ENCODE measurements around the gene AIG1. TPM values are rescaled to one million over a fixed set of nuclear protein-coding genes. Genes with fewer than 3 reads are reported as not detected.

The AIG1 gene
- total RNA-seq, 1 donor from 2014 or later = 31.3 TPM

- Mint-ChIP-seq H3K4me1 (peaks cover 13% of the 10 kb centered on the region), H3K27ac (no peak overlapping the region), H3K4me3 (no peak overlapping the region), H3K27me3 (ENCODE audit: low read depth) (no peaks in the 10 kb centered on the region), H3K9me3 (peaks cover 9% of the 10 kb centered on the region), H3K36me3 (peaks cover 4% of the 10 kb centered on the region)
- DNase-seq (ENCODE audit: low spot score in 2 of 2, unreplicated experiment in 2 of 2) = no peak
- no peak for TF ChIP-seq CTCF (IDR thresholded peaks at IDR 0.05; ENCODE audit: unreplicated experiment)
Measured at GRCh38 chr6:143261899-143262436, 201.3 kb downstream of the AIG1 start.

- no peak for DNase-seq (ENCODE audit: low spot score in 2 of 2, unreplicated experiment in 2 of 2)
- Mint-ChIP-seq H3K9me3 (peaks cover 9% of the 10 kb centered on the region), H3K27ac (no peak overlapping the region), H3K4me3 (no peak overlapping the region), H3K27me3 (ENCODE audit: low read depth) (no peaks in the 10 kb centered on the region), H3K36me3 (peaks cover 4% of the 10 kb centered on the region), H3K4me1 (peaks cover 13% of the 10 kb centered on the region)
- no peak for TF ChIP-seq CTCF (IDR thresholded peaks at IDR 0.05; ENCODE audit: unreplicated experiment)
Measured at GRCh38 chr6:143262859-143263258, 202.2 kb downstream of the AIG1 start.

- Mint-ChIP-seq H3K4me3 (no peak overlapping the region), H3K9me3 (peaks cover 4% of the 10 kb centered on the region), H3K4me1 (peaks cover 13% of the 10 kb centered on the region), H3K27ac (no peak overlapping the region), H3K36me3 (peaks cover 2% of the 10 kb centered on the region), H3K27me3 (ENCODE audit: low read depth) (no peaks in the 10 kb centered on the region)
- DNase-seq (ENCODE audit: low spot score in 2 of 2, unreplicated experiment in 2 of 2) = no peak
- no peak for TF ChIP-seq CTCF (IDR thresholded peaks at IDR 0.05; ENCODE audit: unreplicated experiment)
Measured at GRCh38 chr6:143264379-143264778, 203.7 kb downstream of the AIG1 start.

- no peaks in the 10 kb centered on the region for H3K36me3 Mint-ChIP-seq
- no peak overlapping the region for H3K4me3 Mint-ChIP-seq
- no peaks in the 10 kb centered on the region for H3K27me3 Mint-ChIP-seq (ENCODE audit: low read depth)
- H3K4me1 Mint-ChIP-seq = peaks cover 13% of the 10 kb centered on the region
- H3K9me3 Mint-ChIP-seq = no peaks in the 10 kb centered on the region
- TF ChIP-seq CTCF (IDR thresholded peaks at IDR 0.05; ENCODE audit: unreplicated experiment) = no peak
- H3K27ac Mint-ChIP-seq = no peak overlapping the region
- no peak for DNase-seq (ENCODE audit: low spot score in 2 of 2, unreplicated experiment in 2 of 2)
Measured at GRCh38 chr6:143264986-143265764, 204.5 kb downstream of the AIG1 start.

GRCh38 chr6:143267760-143268159, 207.1 kb downstream of the AIG1 start:
- H3K4me1 Mint-ChIP-seq = peaks cover 10% of the 10 kb centered on the region
- TF ChIP-seq CTCF (IDR thresholded peaks at IDR 0.05; ENCODE audit: unreplicated experiment) = no peak
- H3K27me3 Mint-ChIP-seq (ENCODE audit: low read depth) = no peaks in the 10 kb centered on the region
- no peak for DNase-seq (ENCODE audit: low spot score in 2 of 2, unreplicated experiment in 2 of 2)
- H3K36me3 Mint-ChIP-seq = no peaks in the 10 kb centered on the region
- H3K9me3 Mint-ChIP-seq = peaks cover 4% of the 10 kb centered on the region
- H3K4me3 Mint-ChIP-seq = no peak overlapping the region
- no peak overlapping the region for H3K27ac Mint-ChIP-seq
